ENCODE data around the gene ANAPC5. TPM values are rescaled to one million over a fixed set of nuclear protein-coding genes. Genes with fewer than 3 reads are reported as not detected.

ANAPC5 gene
- total RNA-seq, 4 donors from 2014 or later: 84.1 to 128 (median 91.8) TPM

GRCh38 chr12:121279507-121279915, 72.7 kb downstream of the ANAPC5 start:
- peak in 1 of 2 donors; percentile 34 for DNase-seq
- Histone ChIP-seq H3K9me3 (no peaks in the 10 kb centered on the region), H3K4me3 (no peak overlapping the region), H3K4me1 (peaks cover 0 to 13% of the 10 kb centered on the region in 2 donors), H3K27ac (peak overlapping the region in 2 of 4 donors; percentile 33 to 59), H3K27me3 (no peaks in the 10 kb centered on the region), H3K36me3 (no peaks in the 10 kb centered on the region)
- intact Hi-C loops (cut with DNase I; ENCODE audit: low total_unique reads) (no loop called here), in situ Hi-C loops (cut with MboI; ENCODE audit: low sequenced_read_pairs in 4 of 4) (no loop called here)
- peak; percentile 36 to 45 for ATAC-seq
- TF ChIP-seq POLR2A (IDR thresholded peaks at IDR 0.05) (no peak), CTCF (IDR thresholded peaks at IDR 0.05 in 4 of 5, conservative IDR thresholded peaks at IDR 0.05 in 1 of 5) (no peak)

- TF ChIP-seq CTCF (IDR thresholded peaks at IDR 0.05 in 4 of 5, conservative IDR thresholded peaks at IDR 0.05 in 1 of 5): no peak
- no peak for TF ChIP-seq POLR2A (IDR thresholded peaks at IDR 0.05)
- in situ Hi-C loops (cut with MboI; ENCODE audit: low sequenced_read_pairs in 4 of 4): no loop called here
- Histone ChIP-seq H3K27ac (peak overlapping the region in 3 of 4 donors; percentile 6 to 59 (median 33)), H3K9me3 (no peaks in the 10 kb centered on the region), H3K4me3 (no peak overlapping the region), H3K27me3 (no peaks in the 10 kb centered on the region), H3K4me1 (peaks cover 0 to 12% of the 10 kb centered on the region in 2 donors), H3K36me3 (peaks cover 0 to 4% of the 10 kb centered on the region in 2 donors)
- intact Hi-C loops (cut with DNase I; ENCODE audit: low total_unique reads): no loop called here
- ATAC-seq: no peak
- no peak for DNase-seq
Measured at GRCh38 chr12:121279071-121279375, 73.2 kb downstream of the ANAPC5 start.

GRCh38 chr12:121278169-121279070, 73.8 kb downstream of the ANAPC5 start:
- in situ Hi-C loops (cut with MboI; ENCODE audit: low sequenced_read_pairs in 4 of 4): no loop called here
- no peak overlapping the region for H3K4me3 ChIP-seq
- peaks cover 0 to 12% of the 10 kb centered on the region in 2 donors for H3K4me1 ChIP-seq
- intact Hi-C loops (cut with DNase I; ENCODE audit: low total_unique reads): no loop called here
- peak overlapping the region in 3 of 4 donors; percentile 6 to 59 (median 33) for H3K27ac ChIP-seq
- TF ChIP-seq POLR2A (IDR thresholded peaks at IDR 0.05) (no peak), CTCF (IDR thresholded peaks at IDR 0.05 in 4 of 5, conservative IDR thresholded peaks at IDR 0.05 in 1 of 5) (no peak)
- peaks cover 0 to 4% of the 10 kb centered on the region in 2 donors for H3K36me3 ChIP-seq
- ATAC-seq: no peak
- H3K27me3 ChIP-seq: no peaks in the 10 kb centered on the region
- no peaks in the 10 kb centered on the region for H3K9me3 ChIP-seq
- peak in 1 of 2 donors; percentile 35 for DNase-seq

GRCh38 chr12:121277374-121277759, 74.8 kb downstream of the ANAPC5 start:
- no peak for TF ChIP-seq CTCF (IDR thresholded peaks at IDR 0.05 in 4 of 5, conservative IDR thresholded peaks at IDR 0.05 in 1 of 5)
- no peak for TF ChIP-seq POLR2A (IDR thresholded peaks at IDR 0.05)
- Histone ChIP-seq H3K4me1 (peaks cover 0 to 12% of the 10 kb centered on the region in 2 donors), H3K36me3 (peaks cover 0 to 4% of the 10 kb centered on the region in 2 donors), H3K4me3 (no peak overlapping the region), H3K9me3 (no peaks in the 10 kb centered on the region), H3K27ac (no peak overlapping the region), H3K27me3 (no peaks in the 10 kb centered on the region)
- in situ Hi-C loops (cut with MboI; ENCODE audit: low sequenced_read_pairs in 4 of 4) (no loop called here), intact Hi-C loops (cut with DNase I; ENCODE audit: low total_unique reads) (no loop called here)
- no peak for DNase-seq
- no peak for ATAC-seq
